NCI-H82 treated with DMSO at 0.1 percent for 48 hours (cell line): ENCODE results near the gene AMFR.

Experiments used
- DNase-seq: peaks from one replicate; lab custom pipeline; 2025; ENCODE audit not compliant: unreplicated experiment; lab: John Stamatoyannopoulos, UW

Gene AMFR

GRCh38 chr16:56336071-56336688 lies 89.2 kb downstream of the AMFR start:
- no peak for DNase-seq

- no peak for DNase-seq
Observed at GRCh38 chr16:56334761-56335160, 90.6 kb downstream of the AMFR start.

GRCh38 chr16:56332464-56333079 lies 92.8 kb downstream of the AMFR start:
- DNase-seq = no peak

- no peak for DNase-seq
Observed at GRCh38 chr16:56331915-56332314, 93.4 kb downstream of the AMFR start.

- DNase-seq = no peak
Observed at GRCh38 chr16:56331399-56331798, 93.9 kb downstream of the AMFR start.

- DNase-seq = no peak
Observed at GRCh38 chr16:56330476-56330875, 94.9 kb downstream of the AMFR start.

- DNase-seq = no peak
Observed at GRCh38 chr16:56329887-56330286, 95.5 kb downstream of the AMFR start.

- DNase-seq = no peak
Observed at GRCh38 chr16:56328276-56329022, 96.9 kb downstream of the AMFR start.

- DNase-seq = no peak
Observed at GRCh38 chr16:56327929-56328258, 97.5 kb downstream of the AMFR start.

- no peak for DNase-seq
Observed at GRCh38 chr16:56327071-56327928, 98.0 kb downstream of the AMFR start.

GRCh38 chr16:56325956-56326355 lies 99.4 kb downstream of the AMFR start:
- no peak for DNase-seq

GRCh38 chr16:56324406-56324805 lies 100.9 kb downstream of the AMFR start:
- no peak for DNase-seq

- no peak for DNase-seq
Observed at GRCh38 chr16:56321571-56321970, 103.8 kb downstream of the AMFR start.

- DNase-seq = no peak
Observed at GRCh38 chr16:56320811-56321558, 104.4 kb downstream of the AMFR start.

- DNase-seq = no peak
Observed at GRCh38 chr16:56320056-56320455, 105.3 kb downstream of the AMFR start.

GRCh38 chr16:56319376-56319775 lies 106.0 kb downstream of the AMFR start:
- no peak for DNase-seq

GRCh38 chr16:56318827-56319140 lies 106.6 kb downstream of the AMFR start:
- DNase-seq = no peak

GRCh38 chr16:56317998-56318826 lies 107.1 kb downstream of the AMFR start:
- peak; percentile 63 for DNase-seq

GRCh38 chr16:56316545-56316944 lies 108.8 kb downstream of the AMFR start:
- no peak for DNase-seq

- DNase-seq = no peak
Observed at GRCh38 chr16:56315955-56316354, 109.4 kb downstream of the AMFR start.
